Mammary epithelial cell (primary cell): Measurements from ENCODE around the gene COPZ1.

Source experiments
- CTCF ChIP-seq, 2 donors: IDR thresholded peaks in 1 of 2; conservative IDR thresholded peaks in 1 of 2; 2 replicates each; pipeline ENCODE4 v1.5.1; 2011 to 2012; ENCODE audit warnings: inconsistent platforms in 2 of 2, low read length in 2 of 2, mild to moderate bottlenecking in 2 of 2, control low read depth in 1 of 2, low read depth in 1 of 2; ENCODE audit not compliant: insufficient read depth in 1 of 2; ENCODE audit errors: extremely low read depth in 1 of 2
- EZH2 ChIP-seq: IDR thresholded peaks from 2 replicates; pipeline ENCODE4 v1.6.1; 2012; ENCODE audit warnings: low read length, inconsistent platforms, borderline replicate concordance

- TF ChIP-seq CTCF (conservative IDR thresholded peaks at IDR 0.05 in 1 of 2, IDR thresholded peaks at IDR 0.05 in 1 of 2; ENCODE audit: extremely low read depth in 1 of 2, insufficient read depth in 1 of 2, low read depth in 1 of 2, low read length in 2 of 2) (no peak), EZH2 (no peak)
These were observed 70.6 kb downstream of the COPZ1 start for GRCh38 chr12:54395545-54395944.
